Brain microvascular endothelial cell (primary cell): ENCODE data around the gene DNAH14.

ENCODE experiments used
- DNase-seq: peaks from one replicate; pipeline ENCODE4 v3.0.0-alpha.2; 2020
- H3K27ac ChIP-seq: fragments of 250-450 bp; sonication (Bioruptor Pico); 2 replicates; pipeline ENCODE4 v1.5.1; 2020; ENCODE audit warnings: mild to moderate bottlenecking, moderate library complexity
- H3K27me3 ChIP-seq: fragments of 250-450 bp; sonication (Bioruptor Pico); replicated peaks from 2 replicates; pipeline ENCODE4 v1.5.1; 2020; ENCODE audit warnings: mild to moderate bottlenecking
- H3K36me3 ChIP-seq: fragments of 250-450 bp; sonication (Bioruptor Pico); replicated peaks from 2 replicates; pipeline ENCODE4 v1.5.1; 2020; ENCODE audit warnings: mild to moderate bottlenecking
- H3K4me3 ChIP-seq: 2 replicates; pipeline ENCODE4 v1.5.1; 2011; ENCODE audit warnings: low read depth, mild to moderate bottlenecking, control low read depth, low read length, moderate library complexity
- in situ Hi-C: cut with HindIII; loops from 2 replicates; pipeline ENCODE4 v1.10.0; 2017; ENCODE audit warnings: low sequenced_read_pairs, low pct_ligation_motif_present
- TF ChIP-seq, protein P1 (sequence below): IDR thresholded peaks from 2 replicates; pipeline ENCODE4 v1.5.1; 2011; ENCODE audit warnings: low read depth, mild to moderate bottlenecking, moderate library complexity, low read length, control low read depth, inconsistent platforms; ENCODE audit errors: missing control alignments

The DNAH14 gene

GRCh38 chr1:225446595-225446960 lies 517.1 kb downstream of the DNAH14 start:
- H3K36me3 ChIP-seq: no peaks in the 10 kb centered on the region
- H3K4me3 ChIP-seq: no peak overlapping the region
- DNase-seq: no peak
- H3K27me3 ChIP-seq: no peaks in the 10 kb centered on the region
- TF ChIP-seq, protein P1, sequence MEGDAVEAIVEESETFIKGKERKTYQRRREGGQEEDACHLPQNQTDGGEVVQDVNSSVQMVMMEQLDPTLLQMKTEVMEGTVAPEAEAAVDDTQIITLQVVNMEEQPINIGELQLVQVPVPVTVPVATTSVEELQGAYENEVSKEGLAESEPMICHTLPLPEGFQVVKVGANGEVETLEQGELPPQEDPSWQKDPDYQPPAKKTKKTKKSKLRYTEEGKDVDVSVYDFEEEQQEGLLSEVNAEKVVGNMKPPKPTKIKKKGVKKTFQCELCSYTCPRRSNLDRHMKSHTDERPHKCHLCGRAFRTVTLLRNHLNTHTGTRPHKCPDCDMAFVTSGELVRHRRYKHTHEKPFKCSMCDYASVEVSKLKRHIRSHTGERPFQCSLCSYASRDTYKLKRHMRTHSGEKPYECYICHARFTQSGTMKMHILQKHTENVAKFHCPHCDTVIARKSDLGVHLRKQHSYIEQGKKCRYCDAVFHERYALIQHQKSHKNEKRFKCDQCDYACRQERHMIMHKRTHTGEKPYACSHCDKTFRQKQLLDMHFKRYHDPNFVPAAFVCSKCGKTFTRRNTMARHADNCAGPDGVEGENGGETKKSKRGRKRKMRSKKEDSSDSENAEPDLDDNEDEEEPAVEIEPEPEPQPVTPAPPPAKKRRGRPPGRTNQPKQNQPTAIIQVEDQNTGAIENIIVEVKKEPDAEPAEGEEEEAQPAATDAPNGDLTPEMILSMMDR: no peak
- H3K27ac ChIP-seq: no peak overlapping the region
- in situ Hi-C loops: no loop called here

GRCh38 chr1:225446981-225447615 lies 517.6 kb downstream of the DNAH14 start:
- Histone ChIP-seq H3K27ac (no peak overlapping the region), H3K36me3 (no peaks in the 10 kb centered on the region), H3K27me3 (no peaks in the 10 kb centered on the region), H3K4me3 (no peak overlapping the region)
- in situ Hi-C loops: no loop called here
- TF ChIP-seq, protein P1: no peak
- DNase-seq: no peak

GRCh38 chr1:225447650-225448089 lies 518.2 kb downstream of the DNAH14 start:
- Histone ChIP-seq H3K27me3 (no peaks in the 10 kb centered on the region), H3K4me3 (no peak overlapping the region), H3K27ac (no peak overlapping the region), H3K36me3 (no peaks in the 10 kb centered on the region)
- DNase-seq: no peak
- in situ Hi-C loops: no loop called here
- TF ChIP-seq, protein P1: no peak

- no peak for DNase-seq
- H3K27me3 ChIP-seq: no peaks in the 10 kb centered on the region
- no peak overlapping the region for H3K4me3 ChIP-seq
- TF ChIP-seq, protein P1: no peak
- H3K27ac ChIP-seq: no peak overlapping the region
- H3K36me3 ChIP-seq: no peaks in the 10 kb centered on the region
- in situ Hi-C loops: no loop called here
Observed at GRCh38 chr1:225448146-225448805, 518.8 kb downstream of the DNAH14 start.
